ENCODE measurements around the gene HIP1R.

GRCh38 chr12:122842505-122843405 is 7.5 kb downstream of the HIP1R start:
- TF ChIP-seq CTCF (IDR thresholded peaks at IDR 0.05) (no peak), POLR2A (IDR thresholded peaks at IDR 0.05) (no peak)
